Left lung (tissue), 14 donors: Measurements from ENCODE around the gene OR2L2. TPM values are rescaled to one million over a fixed set of nuclear protein-coding genes. Genes with fewer than 3 reads are reported as not detected.

Experiments
- ATAC-seq: fragments of 200-7000 bp; cut with Tn5 transposase; one replicate; pipeline ENCODE4 v1.9.1; 2020; ENCODE audit warnings: moderate library complexity
- DNase-seq, 4 donors: peaks; one replicate each; pipeline ENCODE4 v3.0.0-alpha.2; 2013 to 2020
- H3K27ac ChIP-seq, 2 donors: fragments of 200-600 bp; sonication (generic) in 1 of 2; one replicate each; pipeline versions ENCODE4 v1.5.0 to v1.8.0; 2020 to 2021
- H3K27me3 ChIP-seq, 2 donors: fragments of 200-600 bp; sonication (generic) in 1 of 2; one replicate each; pipeline versions ENCODE4 v1.5.0 to v1.8.0; 2020 to 2021
- H3K36me3 ChIP-seq, 2 donors: fragments of 200-600 bp; sonication (generic) in 1 of 2; one replicate each; pipeline versions ENCODE4 v1.5.0 to v1.8.0; 2020 to 2021
- H3K4me1 ChIP-seq, 2 donors: fragments of 200-600 bp; one replicate each; pipeline ENCODE4 v1.8.0; 2021
- H3K4me3 ChIP-seq, 2 donors: fragments of 200-600 bp; sonication (generic) in 1 of 2; one replicate each; pipeline versions ENCODE4 v1.5.0 to v1.8.0; 2020 to 2021; ENCODE audit warnings: mild to moderate bottlenecking in 1 of 2
- H3K9me3 ChIP-seq, 2 donors: fragments of 200-600 bp; sonication (generic) in 1 of 2; one replicate each; pipeline versions ENCODE4 v1.5.0 to v1.8.0; 2020 to 2021
- intact Hi-C, 2 donors: fragments of 100-400 bp; cut with DNase I; formaldehyde crosslinking; loops; one replicate each; pipeline versions ENCODE4 v1.11.2 to v1.14.2; 2022
- long read RNA-seq, 12 donors: library from polyadenylated mRNA in 2 of 12; unstranded in 2 of 12; transcript quantifications; one replicate each; pipeline ENCODE4 v2.0.0 and lab custom pipeline, GENCODE V29; 2019 to 2026
- polyA plus RNA-seq, 6 donors: library from polyadenylated mRNA; unstranded; fragments of 120-200 nt; gene quantifications; one replicate each; pipeline ENCODE4 v1.2.1, GENCODE V29; 2013; ENCODE audit not compliant: insufficient read length in 6 of 6
- total RNA-seq, 2 donors: library from RNA; stranded (reverse); fragmentation: NEBNext Ultra II Directional; extraction: Animal tissue kit (Norgen Biotek cat#: 25700); gene quantifications; one replicate each; pipeline ENCODE4 v1.2.1, GENCODE V29; 2021
- TF ChIP-seq, protein P1 (sequence below), 2 donors: fragments of 200-600 bp; sonication (generic) in 1 of 2; IDR thresholded peaks; one replicate each; pipeline versions ENCODE4 v1.5.0 to v1.8.0; 2021; ENCODE audit warnings: antibody characterized with exemption in 2 of 2
- donor health status: DM: no; HTN: yes; CAD: no.
- donor health status: DM: no; HTN: no; CAD: no.

The OR2L2 gene
- total RNA-seq (under 1 TPM in 1 of 2 donors, not detected in 1; 0.06 TPM), polyA plus RNA-seq (under 1 TPM in 5 of 6 donors, not detected in 1; 0.04 to 0.09 (median 0.07) TPM)
- long read RNA-seq, donor 1: 0 reads
- long read RNA-seq, donor 2: 0 reads
- long read RNA-seq, donor 3: 0 reads
- long read RNA-seq, donor 4: 0 reads
- long read RNA-seq, donor 5: 0 reads
- long read RNA-seq, donor 6: 0 reads
- long read RNA-seq, donor 7: 0 reads
- long read RNA-seq, donor 8: 0 reads
- long read RNA-seq, donor 9: 0 reads
- long read RNA-seq, donor 10: 0 reads
- long read RNA-seq, donor 11: 0 reads
- long read RNA-seq, donor 12: 0 reads

- peaks cover 0 to 34% of the 10 kb centered on the region in 2 donors for H3K9me3 ChIP-seq
- intact Hi-C loops: no loop called here
- no peak within 1 kb of the TSS for H3K4me3 ChIP-seq
- H3K36me3 ChIP-seq: no peaks in the 10 kb centered on the region
- H3K27me3 ChIP-seq: no peaks in the 10 kb centered on the region
- H3K27ac ChIP-seq: no peak within 1 kb of the TSS
- TF ChIP-seq, protein P1, sequence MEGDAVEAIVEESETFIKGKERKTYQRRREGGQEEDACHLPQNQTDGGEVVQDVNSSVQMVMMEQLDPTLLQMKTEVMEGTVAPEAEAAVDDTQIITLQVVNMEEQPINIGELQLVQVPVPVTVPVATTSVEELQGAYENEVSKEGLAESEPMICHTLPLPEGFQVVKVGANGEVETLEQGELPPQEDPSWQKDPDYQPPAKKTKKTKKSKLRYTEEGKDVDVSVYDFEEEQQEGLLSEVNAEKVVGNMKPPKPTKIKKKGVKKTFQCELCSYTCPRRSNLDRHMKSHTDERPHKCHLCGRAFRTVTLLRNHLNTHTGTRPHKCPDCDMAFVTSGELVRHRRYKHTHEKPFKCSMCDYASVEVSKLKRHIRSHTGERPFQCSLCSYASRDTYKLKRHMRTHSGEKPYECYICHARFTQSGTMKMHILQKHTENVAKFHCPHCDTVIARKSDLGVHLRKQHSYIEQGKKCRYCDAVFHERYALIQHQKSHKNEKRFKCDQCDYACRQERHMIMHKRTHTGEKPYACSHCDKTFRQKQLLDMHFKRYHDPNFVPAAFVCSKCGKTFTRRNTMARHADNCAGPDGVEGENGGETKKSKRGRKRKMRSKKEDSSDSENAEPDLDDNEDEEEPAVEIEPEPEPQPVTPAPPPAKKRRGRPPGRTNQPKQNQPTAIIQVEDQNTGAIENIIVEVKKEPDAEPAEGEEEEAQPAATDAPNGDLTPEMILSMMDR (IDR thresholded peaks at IDR 0.05): no peak
- no peaks in the 10 kb centered on the region for H3K4me1 ChIP-seq
- DNase-seq (no peak), ATAC-seq (no peak)
Observed at GRCh38 chr1:248029770-248030169, at the start of gene OR2L2. OR2L2 (plus strand) TSS chr1:248030070; CDS start chr1:248038268, 8,198 bp downstream.

GRCh38 chr1:247992986-247993385 is 36.9 kb upstream of the OR2L2 start:
- Histone ChIP-seq H3K27me3 (no peaks in the 10 kb centered on the region), H3K9me3 (no peaks in the 10 kb centered on the region), H3K4me1 (no peaks in the 10 kb centered on the region), H3K4me3 (no peak overlapping the region), H3K27ac (no peak overlapping the region), H3K36me3 (no peaks in the 10 kb centered on the region)
- intact Hi-C loops: no loop called here
- no peak for DNase-seq
- TF ChIP-seq, protein P1 (IDR thresholded peaks at IDR 0.05): no peak
- ATAC-seq: no peak

DNA sequence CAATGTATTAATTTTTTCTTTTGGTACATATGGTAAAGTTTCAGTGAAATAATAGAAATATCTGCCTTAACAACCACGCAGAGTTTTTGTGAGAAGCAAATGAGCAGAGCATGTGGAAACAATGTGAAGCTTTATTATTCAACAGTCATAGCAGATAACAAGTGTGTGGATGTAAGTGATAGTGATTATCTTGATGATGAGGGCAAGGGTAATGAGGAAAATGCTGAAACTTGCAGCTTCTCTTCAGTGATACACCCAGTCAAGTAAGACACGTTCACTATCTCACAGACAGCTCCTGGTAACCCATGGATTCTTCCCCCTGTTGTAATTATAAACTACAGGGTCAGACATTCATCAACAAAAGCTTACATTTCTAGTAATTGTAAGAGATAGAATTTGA is 31.1 kb upstream of the OR2L2 start:
- Histone ChIP-seq H3K4me1 (no peaks in the 10 kb centered on the region), H3K27me3 (no peaks in the 10 kb centered on the region), H3K9me3 (no peaks in the 10 kb centered on the region), H3K27ac (no peak overlapping the region), H3K36me3 (no peaks in the 10 kb centered on the region), H3K4me3 (no peak overlapping the region)
- DNase-seq (no peak), ATAC-seq (no peak)
- TF ChIP-seq, protein P1 (IDR thresholded peaks at IDR 0.05): no peak
- intact Hi-C loops: no loop called here

DNA sequence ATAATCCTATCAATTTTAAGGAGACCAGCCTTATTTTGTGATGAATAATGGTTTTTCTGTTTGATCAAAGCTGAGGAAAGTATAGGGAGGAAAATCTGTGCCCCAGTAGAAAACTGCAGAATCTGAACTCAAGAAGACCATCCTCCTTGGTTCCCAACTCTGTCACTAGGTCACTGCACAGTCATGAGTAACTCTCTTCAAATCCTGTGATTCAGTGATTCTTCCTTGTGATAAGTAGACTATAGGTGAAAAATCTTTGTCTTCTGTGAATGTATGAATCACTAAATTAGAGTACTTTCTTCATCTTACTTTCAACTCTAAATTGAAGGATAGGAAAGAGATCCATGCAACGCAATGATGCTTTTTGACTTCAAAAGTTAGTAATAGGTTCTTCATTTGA is 29.7 kb upstream of the OR2L2 start:
- ATAC-seq (no peak), DNase-seq (no peak)
- Histone ChIP-seq H3K27me3 (no peaks in the 10 kb centered on the region), H3K9me3 (no peaks in the 10 kb centered on the region), H3K4me3 (no peak overlapping the region), H3K27ac (no peak overlapping the region), H3K4me1 (no peaks in the 10 kb centered on the region), H3K36me3 (no peaks in the 10 kb centered on the region)
- intact Hi-C loops: no loop called here
- TF ChIP-seq, protein P1 (IDR thresholded peaks at IDR 0.05): no peak

- no peaks in the 10 kb centered on the region for H3K36me3 ChIP-seq
- no peaks in the 10 kb centered on the region for H3K27me3 ChIP-seq
- no peaks in the 10 kb centered on the region for H3K4me1 ChIP-seq
- H3K27ac ChIP-seq: no peak overlapping the region
- ATAC-seq (no peak), DNase-seq (no peak)
- TF ChIP-seq, protein P1 (IDR thresholded peaks at IDR 0.05): no peak
- intact Hi-C loops: no loop called here
- no peak overlapping the region for H3K4me3 ChIP-seq
- peaks cover 0 to 47% of the 10 kb centered on the region in 2 donors for H3K9me3 ChIP-seq
Observed at GRCh38 chr1:248007778-248008177, 22.1 kb upstream of the OR2L2 start.
